ENCODE results near the gene ORC3.

The ORC3 gene

GRCh38 chr6:87589693-87590416 is at the start of gene ORC3, which contains the start of gene RARS2 (continued):
- TF ChIP-seq IKZF3 (tag by site-specific recombination; IDR thresholded peaks at IDR 0.05) (peak; percentile 77), ZNF843 (tag by site-specific recombination; IDR thresholded peaks at IDR 0.05) (no peak; the same call in none of the 2 replicates), ZNF639 (tag by site-specific recombination; IDR thresholded peaks at IDR 0.05) (0 out of 2 replicates have a peak, but pooled peaks have one; percentile 23), ZIC2 (tag by site-specific recombination; IDR thresholded peaks at IDR 0.05) (peak; percentile 60), PRDM1 (tag by site-specific recombination; IDR thresholded peaks at IDR 0.05) (no peak), ZNF473 (tag by site-specific recombination; IDR thresholded peaks at IDR 0.05) (no peak), ZNF776 (tag by site-specific recombination; IDR thresholded peaks at IDR 0.05; ENCODE audit: borderline replicate concordance) (no peak), CTCF (tag by site-specific recombination; IDR thresholded peaks at IDR 0.05) (no peak), KLF1 (tag by site-specific recombination; IDR thresholded peaks at IDR 0.05) (peak; percentile 49), ZNF529 (tag by site-specific recombination; IDR thresholded peaks at IDR 0.05; ENCODE audit: insufficient replicate concordance) (no peak), YY1 (tag by site-specific recombination; IDR thresholded peaks at IDR 0.05) (peak; percentile 74), BCL6B (tag by site-specific recombination; IDR thresholded peaks at IDR 0.05) (no peak), MZF1 (tag by site-specific recombination; IDR thresholded peaks at IDR 0.05; ENCODE audit: borderline replicate concordance) (no peak), ZNF350 (tag by site-specific recombination; IDR thresholded peaks at IDR 0.05) (no peak), SP3 (tag by site-specific recombination; IDR thresholded peaks at IDR 0.05) (peak; percentile 93), SALL2 (tag by site-specific recombination; IDR thresholded peaks at IDR 0.05; ENCODE audit: borderline replicate concordance) (no peak), ZSCAN16 (tag by site-specific recombination; IDR thresholded peaks at IDR 0.05) (no peak), ZNF148 (tag by site-specific recombination; IDR thresholded peaks at IDR 0.05; ENCODE audit: borderline replicate concordance) (no peak), ZNF214 (tag by site-specific recombination; IDR thresholded peaks at IDR 0.05; ENCODE audit: borderline replicate concordance) (no peak), MEIS1 (CRISPR knock-in tag; IDR thresholded peaks at IDR 0.05; ENCODE audit: borderline replicate concordance) (no peak), ZBTB20 (tag by site-specific recombination; IDR thresholded peaks at IDR 0.05) (no peak; the same call in 1 of the 2 replicates), ZNF292 (tag by site-specific recombination; IDR thresholded peaks at IDR 0.05; ENCODE audit: borderline replicate concordance, low read depth) (no peak), PRDM6 (tag by site-specific recombination; IDR thresholded peaks at IDR 0.05) (no peak), KLF17 (tag by site-specific recombination; IDR thresholded peaks at IDR 0.05) (peak; percentile 58), ZBTB21 (tag by site-specific recombination; IDR thresholded peaks at IDR 0.05) (peak; percentile 9), ZNF777 (tag by site-specific recombination; IDR thresholded peaks at IDR 0.05; ENCODE audit: borderline replicate concordance) (no peak), ZNF280C (tag by site-specific recombination; IDR thresholded peaks at IDR 0.05) (no peak), ZNF404 (tag by site-specific recombination; IDR thresholded peaks at IDR 0.05) (no peak)
